Mesenchymal stem cell (in vitro differentiated cells and primary cell): ENCODE results near the gene ERN1.

Experiments
- DNase-seq: peaks from one replicate; pipeline ENCODE4 v3.0.0-alpha.2; 2013
- H2AFZ ChIP-seq: one replicate; pipeline ENCODE4 v1.6.1; 2013; ENCODE audit warnings: low read depth, mild to moderate bottlenecking, control low read depth, inconsistent platforms, low read length, moderate library complexity
- H2AK5ac ChIP-seq: 2 replicates; pipeline ENCODE4 v1.6.1; 2013; ENCODE audit warnings: low read length, moderate library complexity, mild to moderate bottlenecking, inconsistent platforms; ENCODE audit not compliant: severe bottlenecking
- H2BK120ac ChIP-seq: one replicate; pipeline ENCODE4 v1.6.1; 2013; ENCODE audit warnings: low read depth, mild to moderate bottlenecking, inconsistent platforms, low read length, moderate library complexity
- H2BK12ac ChIP-seq, 2 experiments: one replicate each; pipeline ENCODE4 v1.6.1; 2013; ENCODE audit warnings: inconsistent platforms in 2 of 2, low read length in 2 of 2, mild to moderate bottlenecking in 2 of 2, moderate library complexity in 2 of 2, control low read depth in 1 of 2
- H2BK15ac ChIP-seq: one replicate; pipeline ENCODE4 v1.6.1; 2013; ENCODE audit warnings: mild to moderate bottlenecking, low read depth, inconsistent platforms; ENCODE audit not compliant: poor library complexity, severe bottlenecking
- H2BK5ac ChIP-seq: 2 replicates; pipeline ENCODE4 v1.6.1; 2013; ENCODE audit warnings: low read depth, mild to moderate bottlenecking, low read length, control low read depth, inconsistent platforms; ENCODE audit not compliant: poor library complexity, severe bottlenecking
- H3K14ac ChIP-seq, 2 experiments: one replicate each; pipeline ENCODE4 v1.6.1; 2013; ENCODE audit warnings: inconsistent platforms in 2 of 2, low read length in 2 of 2, control low read depth in 1 of 2, mild to moderate bottlenecking in 1 of 2, moderate library complexity in 1 of 2
- H3K18ac ChIP-seq, 2 experiments: one replicate each; pipeline ENCODE4 v1.6.1; 2013; ENCODE audit warnings: inconsistent platforms in 2 of 2, low read length in 2 of 2, control low read depth in 1 of 2, low read depth in 1 of 2, mild to moderate bottlenecking in 1 of 2
- H3K23ac ChIP-seq, 2 experiments: one replicate each; pipeline ENCODE4 v1.6.1; 2013; ENCODE audit warnings: inconsistent platforms in 2 of 2, low read length in 2 of 2, mild to moderate bottlenecking in 2 of 2, moderate library complexity in 2 of 2, control low read depth in 1 of 2
- H3K27ac ChIP-seq: 2 replicates; pipeline ENCODE4 v1.5.1; 2013; ENCODE audit warnings: mild to moderate bottlenecking, moderate library complexity, low read length, control low read depth, inconsistent platforms; ENCODE audit not compliant: poor library complexity, severe bottlenecking
- H3K27me3 ChIP-seq, 2 experiments: 2 replicates each; pipeline versions ENCODE4 v1.6.1 to v1.7.0; 2013; ENCODE audit warnings: low read length in 2 of 2, mild to moderate bottlenecking in 2 of 2, moderate library complexity in 2 of 2, control low read depth in 1 of 2, inconsistent platforms in 1 of 2; ENCODE audit not compliant: control insufficient read depth in 1 of 2, insufficient read depth in 1 of 2
- H3K36me3 ChIP-seq, 2 experiments: 2 replicates each; pipeline versions ENCODE4 v1.6.1 to v1.7.0; 2013; ENCODE audit warnings: low read length in 2 of 2, control low read depth in 1 of 2, inconsistent platforms in 1 of 2, low read depth in 1 of 2, mild to moderate bottlenecking in 1 of 2; ENCODE audit not compliant: insufficient read depth in 2 of 2, control insufficient read depth in 1 of 2
- H3K4ac ChIP-seq, 2 experiments: one replicate each; pipeline ENCODE4 v1.6.1; 2013; ENCODE audit warnings: inconsistent platforms in 2 of 2, low read length in 2 of 2, mild to moderate bottlenecking in 2 of 2, moderate library complexity in 2 of 2, control low read depth in 1 of 2, low read depth in 1 of 2
- H3K4me1 ChIP-seq: 2 replicates; pipeline ENCODE4 v1.6.1; 2013; ENCODE audit warnings: low read depth, low read length, control low read depth; ENCODE audit not compliant: control insufficient read depth, insufficient read depth
- H3K4me2 ChIP-seq: 2 replicates; pipeline ENCODE4 v1.6.1; 2013; ENCODE audit warnings: low read length, mild to moderate bottlenecking, inconsistent platforms; ENCODE audit not compliant: poor library complexity, severe bottlenecking
- H3K4me3 ChIP-seq, 2 experiments: 2 replicates each; pipeline versions ENCODE4 v1.5.1 to v1.7.0; 2013; ENCODE audit warnings: low read length in 2 of 2, mild to moderate bottlenecking in 2 of 2, control low read depth in 1 of 2, low read depth in 1 of 2; ENCODE audit not compliant: insufficient read depth in 1 of 2
- H3K79me1 ChIP-seq: replicated peaks from 2 replicates; pipeline ENCODE4 v1.6.1; 2013; ENCODE audit warnings: mild to moderate bottlenecking, control low read depth, low read length, inconsistent platforms; ENCODE audit not compliant: poor library complexity, severe bottlenecking
- H3K9ac ChIP-seq: 2 replicates; pipeline ENCODE4 v1.7.0; 2013; ENCODE audit warnings: mild to moderate bottlenecking, low read length, moderate library complexity
- H3K9me3 ChIP-seq: 2 replicates; pipeline ENCODE4 v1.7.0; 2013; ENCODE audit warnings: mild to moderate bottlenecking, low read length; ENCODE audit not compliant: control insufficient read depth
- H4K8ac ChIP-seq: one replicate; pipeline ENCODE4 v1.6.1; 2013; ENCODE audit warnings: inconsistent platforms, mild to moderate bottlenecking, low read length, moderate library complexity
- H4K91ac ChIP-seq: one replicate; pipeline ENCODE4 v1.6.1; 2013; ENCODE audit warnings: mild to moderate bottlenecking, low read length, inconsistent platforms
- WGBS: methylation state at CpG from one replicate; pipeline ENCODE4 v1.1.7; 2013; ENCODE audit warnings: mixed read lengths; 5-methylcytosine and 5-hydroxymethylcytosine counted together

Gene ERN1

GRCh38 chr17:63999680-64000531 lies 130.0 kb downstream of the ERN1 start:
- Histone ChIP-seq H3K9me3 (no peaks in the 10 kb centered on the region), H2BK5ac (no peak overlapping the region), H3K4me3 (no peak overlapping the region), H3K18ac (no peak overlapping the region), H3K27me3 (peaks cover 38 to 46% of the 10 kb centered on the region in 2 experiments), H3K9ac (no peak overlapping the region), H4K91ac (peak overlapping the region; percentile 46), H3K4ac (no peak overlapping the region), H2BK120ac (no peak overlapping the region), H2AK5ac (no peak overlapping the region), H3K4me2 (no peak overlapping the region), H3K79me1 (no peaks in the 10 kb centered on the region), H3K23ac (no peak overlapping the region), H3K4me1 (peaks cover 12% of the 10 kb centered on the region), H3K27ac (no peak overlapping the region), H3K36me3 (no peaks in the 10 kb centered on the region), H2BK12ac (no peak overlapping the region), H3K14ac (no peak overlapping the region), H4K8ac (no peak overlapping the region), H2AFZ (no peak overlapping the region), H2BK15ac (no peak overlapping the region)
- DNase-seq, result no peak
- 87% methylated on average over 25 of the region's 25 CpGs for WGBS

- Histone ChIP-seq H4K91ac (no peak overlapping the region), H2BK5ac (no peak overlapping the region), H3K9ac (peak overlapping the region; percentile 79), H3K79me1 (no peaks in the 10 kb centered on the region), H3K18ac (peak overlapping the region in 1 of 2 experiments; percentile 75), H3K27ac (no peak overlapping the region), H3K27me3 (peaks cover 46 to 47% of the 10 kb centered on the region in 2 experiments), H3K36me3 (no peaks in the 10 kb centered on the region), H2BK120ac (no peak overlapping the region), H3K4me2 (peak overlapping the region; percentile 63), H3K4me3 (peak overlapping the region; percentile 60 to 86), H2BK15ac (no peak overlapping the region), H3K23ac (no peak overlapping the region), H2BK12ac (no peak overlapping the region), H2AK5ac (no peak overlapping the region), H3K9me3 (no peaks in the 10 kb centered on the region), H4K8ac (peak overlapping the region; percentile 57), H2AFZ (no peak overlapping the region), H3K4ac (peak overlapping the region in 1 of 2 experiments; percentile 20), H3K14ac (no peak overlapping the region), H3K4me1 (peaks cover 12% of the 10 kb centered on the region)
- WGBS, result 42% methylated on average over 27 of the region's 33 CpGs
- DNase-seq, result no peak
Measured at GRCh38 chr17:63998721-63999679, 130.9 kb downstream of the ERN1 start.

DNA sequence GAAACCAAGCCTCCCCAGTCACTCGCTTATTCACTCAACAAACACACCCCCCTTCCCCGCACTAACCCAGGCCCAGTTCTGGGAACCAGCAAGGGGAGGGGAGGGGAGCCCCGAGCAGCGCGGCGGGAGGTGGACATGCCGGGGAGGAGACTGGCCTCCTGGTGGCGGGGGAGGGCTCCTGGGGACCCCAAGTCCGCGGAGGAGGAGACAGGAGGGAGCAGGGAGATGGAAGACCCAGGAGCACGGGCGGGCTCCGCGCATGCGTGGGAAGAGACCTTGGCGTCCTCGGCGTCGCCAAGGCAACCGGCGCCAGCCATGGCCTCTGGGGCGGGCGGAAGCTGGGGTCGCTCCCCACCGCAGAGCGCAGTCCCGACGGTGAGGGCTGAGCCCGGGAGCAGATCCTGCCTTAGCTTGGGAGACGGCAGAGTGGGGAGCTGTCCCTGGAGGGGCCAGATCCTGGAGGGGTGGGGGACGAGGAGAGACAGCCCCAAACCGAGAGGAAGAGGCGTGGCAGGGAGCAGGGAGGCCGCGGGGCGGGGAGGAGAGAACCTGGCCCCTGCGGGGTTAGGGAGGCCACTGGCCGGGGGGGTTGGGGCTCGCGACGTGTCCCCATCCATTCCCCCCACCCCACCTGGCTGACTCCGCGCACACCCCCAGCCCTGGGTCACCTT lies 131.8 kb downstream of the ERN1 start, which contains the start of gene PRR29:
PRR29 (plus strand) TSS at position 302 of the 671 bp plus-strand sequence; CDS start at position 316, 14 bp downstream.
- Histone ChIP-seq H3K23ac (no peak within 1 kb of the TSS), H3K9me3 (no peaks in the 10 kb centered on the region), H3K9ac (peak within 1 kb of the TSS; percentile 79), H2BK5ac (no peak within 1 kb of the TSS), H3K36me3 (no peaks in the 10 kb centered on the region), H4K8ac (peak within 1 kb of the TSS; percentile 57), H3K18ac (peak within 1 kb of the TSS; percentile 4 to 75), H3K79me1 (no peaks in the 10 kb centered on the region), H2AK5ac (no peak within 1 kb of the TSS), H2AFZ (peak within 1 kb of the TSS; percentile 91), H3K27me3 (peaks cover 47 to 53% of the 10 kb centered on the region in 2 experiments), H3K4me1 (peaks cover 12% of the 10 kb centered on the region), H3K14ac (no peak within 1 kb of the TSS), H2BK120ac (no peak within 1 kb of the TSS), H3K4me2 (peak within 1 kb of the TSS; percentile 63), H3K4ac (peak within 1 kb of the TSS in 1 of 2 experiments; percentile 20), H3K4me3 (peak within 1 kb of the TSS; percentile 60 to 86), H2BK15ac (no peak within 1 kb of the TSS), H4K91ac (no peak within 1 kb of the TSS), H3K27ac (no peak within 1 kb of the TSS), H2BK12ac (peak within 1 kb of the TSS in 1 of 2 experiments; percentile 29)
- peak; percentile 74 for DNase-seq
- 1% methylated on average over 32 of the region's 43 CpGs for WGBS
